ENCODE measurements around the gene ISY1.
"Not testable (repeated sequence)": the region's sequence is repeated elsewhere in the genome, so short reads cannot be mapped to it uniquely, and the experiment has no call there.

Gene ISY1

GRCh38 chr3:129160891-129161859, at the start of gene ISY1:
Gene ISY1 (minus strand): TSS chr3:129161063. CDS start chr3:129160975, 88 bp downstream.
- DNase-seq (ENCODE audit: low spot score) = peak; percentile 95

GRCh38 chr3:129207479-129207878, 46.6 kb upstream of the ISY1 start:
- DNase-seq (ENCODE audit: low spot score) = no peak

GRCh38 chr3:129205109-129205832, 44.4 kb upstream of the ISY1 start:
- no peak for DNase-seq (ENCODE audit: low spot score)

- peak; percentile 1 for DNase-seq (ENCODE audit: low spot score)
These were observed 43.6 kb upstream of the ISY1 start for GRCh38 chr3:129204473-129204872.

- peak; percentile 1 for DNase-seq (ENCODE audit: low spot score)
These were observed 38.5 kb upstream of the ISY1 start for GRCh38 chr3:129199366-129199765.

GRCh38 chr3:129197321-129197720, 36.5 kb upstream of the ISY1 start:
- DNase-seq (ENCODE audit: low spot score) = peak; percentile 1

- no peak for DNase-seq (ENCODE audit: low spot score)
These were observed 35.7 kb upstream of the ISY1 start for GRCh38 chr3:129196601-129197000.

- DNase-seq (ENCODE audit: low spot score) = peak; percentile 25
These were observed 34.9 kb upstream of the ISY1 start for GRCh38 chr3:129195731-129196256.

GRCh38 chr3:129189793-129190192, 28.9 kb upstream of the ISY1 start:
- DNase-seq (ENCODE audit: low spot score) = not testable (repeated sequence)

GRCh38 chr3:129187857-129188256, 27.0 kb upstream of the ISY1 start:
- no peak for DNase-seq (ENCODE audit: low spot score)

- DNase-seq (ENCODE audit: low spot score) = no peak
These were observed 24.9 kb upstream of the ISY1 start for GRCh38 chr3:129185783-129186182.

GRCh38 chr3:129184784-129185542, 24.1 kb upstream of the ISY1 start:
- DNase-seq (ENCODE audit: low spot score) = not testable (repeated sequence)

- no peak for DNase-seq (ENCODE audit: low spot score)
These were observed 23.5 kb upstream of the ISY1 start for GRCh38 chr3:129184396-129184657.

GRCh38 chr3:129183569-129184395, 22.9 kb upstream of the ISY1 start, which contains the start of gene CNBP:
Gene CNBP (minus strand): TSS chr3:129183896. CDS start chr3:129171757, 12,139 bp downstream.
- peak; percentile 94 for DNase-seq (ENCODE audit: low spot score)

GRCh38 chr3:129182390-129183185, 21.7 kb upstream of the ISY1 start:
- DNase-seq (ENCODE audit: low spot score) = no peak

- no peak for DNase-seq (ENCODE audit: low spot score)
These were observed 21.0 kb upstream of the ISY1 start for GRCh38 chr3:129181819-129182218.

- DNase-seq (ENCODE audit: low spot score) = no peak
These were observed 19.6 kb upstream of the ISY1 start for GRCh38 chr3:129180461-129180860.

GRCh38 chr3:129176051-129176450, 15.2 kb upstream of the ISY1 start:
- DNase-seq (ENCODE audit: low spot score) = peak; percentile 1

- no peak for DNase-seq (ENCODE audit: low spot score)
These were observed 12.9 kb upstream of the ISY1 start for GRCh38 chr3:129173725-129174124.

- no peak for DNase-seq (ENCODE audit: low spot score)
These were observed 12.3 kb upstream of the ISY1 start for GRCh38 chr3:129173206-129173605.

Data from hematopoietic multipotent progenitor cell treated with erythropoietin and hydrocortisone succinate and interleukin-3 and kit ligand, for 15 days (in vitro differentiated cells).